ENCODE measurements around the gene SYT9.

SYT9 gene

DNA sequence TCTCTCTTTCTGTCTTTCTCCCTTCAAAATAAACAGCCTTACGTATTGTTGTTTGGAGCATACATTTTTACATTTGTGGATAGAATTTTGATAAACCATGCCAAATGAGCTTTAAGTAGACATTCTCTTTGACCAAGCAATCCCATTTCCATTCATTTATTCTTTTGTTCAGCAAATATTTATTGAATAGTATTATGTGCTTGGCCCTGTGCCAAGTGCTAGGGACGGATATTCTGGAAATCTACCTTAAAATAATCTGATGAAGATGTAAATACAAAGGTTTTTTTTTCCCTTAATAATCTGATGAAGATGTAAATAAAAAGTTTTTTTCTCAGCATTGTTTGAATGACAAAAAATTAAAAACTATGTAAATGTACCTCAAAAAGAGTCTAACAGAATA, 235.7 kb downstream of the SYT9 start:
- no peak for FAIRE-seq
- no peak for TF ChIP-seq PAX5 (IDR thresholded peaks at IDR 0.05; ENCODE audit: insufficient read depth, low read length, severe bottlenecking)
- TF ChIP-seq SPI1 (IDR thresholded peaks at IDR 0.05; ENCODE audit: low read depth, low read length) = no peak
- no peak for TF ChIP-seq POLR2AphosphoS5 (IDR thresholded peaks at IDR 0.05; ENCODE audit: low read depth, low read length)
- TF ChIP-seq POLR2A (IDR thresholded peaks at IDR 0.05; ENCODE audit: low read depth, low read length) = no peak
- no peak for TF ChIP-seq TAF1 (IDR thresholded peaks at IDR 0.05; ENCODE audit: low read depth, low read length)
- no peak for TF ChIP-seq POU2F2 (IDR thresholded peaks at IDR 0.05; ENCODE audit: low read depth, low read length)
- DNase-seq (ENCODE audit: insufficient read length, low spot score) = no peak

DNA sequence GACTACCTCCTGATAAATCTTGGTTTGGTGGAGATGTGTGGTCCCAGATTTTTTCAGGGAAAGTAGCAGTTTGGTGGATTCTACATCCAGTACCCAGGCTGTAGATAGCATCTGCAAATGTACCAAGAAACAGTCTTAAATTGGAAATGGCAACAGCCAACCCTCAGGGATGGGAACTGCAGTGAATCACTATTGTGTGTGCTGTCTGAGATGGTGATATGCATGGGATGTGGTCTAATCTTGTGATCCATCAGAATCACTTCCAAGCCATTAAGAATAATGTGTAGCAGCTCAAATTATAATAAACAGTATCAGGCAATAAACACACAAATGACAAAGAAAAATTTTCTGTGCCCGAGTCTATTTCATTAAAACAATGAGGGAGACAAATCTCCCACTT, 237.0 kb downstream of the SYT9 start:
- FAIRE-seq = no peak
- DNase-seq (ENCODE audit: insufficient read length, low spot score) = no peak
- TF ChIP-seq SPI1 (IDR thresholded peaks at IDR 0.05; ENCODE audit: low read depth, low read length) (no peak), POLR2A (IDR thresholded peaks at IDR 0.05; ENCODE audit: low read depth, low read length) (no peak), TAF1 (IDR thresholded peaks at IDR 0.05; ENCODE audit: low read depth, low read length) (no peak), POLR2AphosphoS5 (IDR thresholded peaks at IDR 0.05; ENCODE audit: low read depth, low read length) (no peak), POU2F2 (IDR thresholded peaks at IDR 0.05; ENCODE audit: low read depth, low read length) (no peak), PAX5 (IDR thresholded peaks at IDR 0.05; ENCODE audit: insufficient read depth, low read length, severe bottlenecking) (no peak)

DNA sequence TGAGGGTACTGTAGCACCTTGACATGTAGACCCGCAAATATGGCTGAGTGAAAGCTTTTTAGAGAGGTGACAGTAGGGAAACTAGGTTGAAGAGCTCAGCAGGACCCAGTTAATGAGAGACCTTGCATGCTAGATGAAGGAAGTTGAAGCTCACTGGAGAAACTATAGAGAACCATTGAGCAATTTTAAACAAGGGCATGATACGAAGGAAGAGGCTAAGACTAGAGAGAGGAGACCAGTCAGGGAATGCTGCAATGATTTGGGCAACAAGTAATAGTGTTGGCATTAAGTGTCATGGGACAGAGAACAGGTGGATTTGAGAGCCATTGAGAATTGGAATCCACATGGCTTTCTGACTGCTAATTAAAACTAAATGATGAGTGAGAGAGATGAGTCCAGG, 237.7 kb downstream of the SYT9 start:
- DNase-seq (ENCODE audit: insufficient read length, low spot score) = no peak
- TF ChIP-seq TAF1 (IDR thresholded peaks at IDR 0.05; ENCODE audit: low read depth, low read length) (no peak), POLR2A (IDR thresholded peaks at IDR 0.05; ENCODE audit: low read depth, low read length) (no peak), POU2F2 (IDR thresholded peaks at IDR 0.05; ENCODE audit: low read depth, low read length) (no peak), PAX5 (IDR thresholded peaks at IDR 0.05; ENCODE audit: insufficient read depth, low read length, severe bottlenecking) (no peak), POLR2AphosphoS5 (IDR thresholded peaks at IDR 0.05; ENCODE audit: low read depth, low read length) (no peak), SPI1 (IDR thresholded peaks at IDR 0.05; ENCODE audit: low read depth, low read length) (no peak)
- no peak for FAIRE-seq

DNA sequence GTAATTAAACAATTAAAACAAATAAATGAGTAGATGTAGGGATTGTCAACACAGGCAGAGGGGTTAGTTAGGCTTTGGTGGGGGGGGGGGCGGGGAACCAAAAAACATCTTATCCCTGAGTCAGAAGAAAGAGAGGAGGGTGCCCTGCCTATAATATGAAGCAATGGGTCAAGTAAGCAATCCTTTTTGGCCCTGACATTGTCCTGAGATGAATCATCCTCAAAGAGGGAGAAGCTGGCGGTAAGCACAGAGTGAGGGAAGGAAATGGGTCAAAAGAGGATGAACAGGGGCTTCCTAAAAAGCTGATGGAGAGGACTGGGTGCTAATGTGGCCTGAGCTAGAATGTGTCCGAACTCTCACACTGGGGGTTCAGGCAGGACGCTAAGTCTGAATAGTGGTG, 238.3 kb downstream of the SYT9 start:
- FAIRE-seq = no peak
- no peak for DNase-seq (ENCODE audit: insufficient read length, low spot score)
- TF ChIP-seq SPI1 (IDR thresholded peaks at IDR 0.05; ENCODE audit: low read depth, low read length) = no peak
- TF ChIP-seq POU2F2 (IDR thresholded peaks at IDR 0.05; ENCODE audit: low read depth, low read length) = no peak
- TF ChIP-seq POLR2A (IDR thresholded peaks at IDR 0.05; ENCODE audit: low read depth, low read length) = no peak
- TF ChIP-seq POLR2AphosphoS5 (IDR thresholded peaks at IDR 0.05; ENCODE audit: low read depth, low read length) = no peak
- TF ChIP-seq PAX5 (IDR thresholded peaks at IDR 0.05; ENCODE audit: insufficient read depth, low read length, severe bottlenecking) = no peak
- no peak for TF ChIP-seq TAF1 (IDR thresholded peaks at IDR 0.05; ENCODE audit: low read depth, low read length)

DNA sequence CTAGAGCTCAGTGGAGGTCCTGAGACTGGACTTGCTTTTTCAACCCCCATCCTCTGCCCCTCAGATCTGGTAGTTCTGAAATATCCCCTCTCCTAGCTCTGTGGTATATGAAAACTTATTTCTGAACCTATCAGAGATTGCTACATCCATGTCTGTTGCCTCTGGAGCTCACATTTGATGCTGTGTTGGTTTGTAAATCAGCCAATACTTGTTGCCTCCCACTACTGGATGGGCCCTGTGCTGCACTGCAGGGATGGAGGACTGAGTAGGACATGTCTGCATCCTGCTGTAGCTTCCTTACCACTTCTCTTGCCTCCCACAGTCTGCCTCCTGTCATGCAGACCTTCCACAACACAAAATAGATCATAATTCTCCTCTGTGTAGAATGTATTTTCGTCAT, 238.8 kb downstream of the SYT9 start:
- no peak for DNase-seq (ENCODE audit: insufficient read length, low spot score)
- no peak for TF ChIP-seq POLR2A (IDR thresholded peaks at IDR 0.05; ENCODE audit: low read depth, low read length)
- no peak for TF ChIP-seq POU2F2 (IDR thresholded peaks at IDR 0.05; ENCODE audit: low read depth, low read length)
- no peak for TF ChIP-seq PAX5 (IDR thresholded peaks at IDR 0.05; ENCODE audit: insufficient read depth, low read length, severe bottlenecking)
- no peak for TF ChIP-seq TAF1 (IDR thresholded peaks at IDR 0.05; ENCODE audit: low read depth, low read length)
- no peak for TF ChIP-seq SPI1 (IDR thresholded peaks at IDR 0.05; ENCODE audit: low read depth, low read length)
- TF ChIP-seq POLR2AphosphoS5 (IDR thresholded peaks at IDR 0.05; ENCODE audit: low read depth, low read length) = no peak

DNA sequence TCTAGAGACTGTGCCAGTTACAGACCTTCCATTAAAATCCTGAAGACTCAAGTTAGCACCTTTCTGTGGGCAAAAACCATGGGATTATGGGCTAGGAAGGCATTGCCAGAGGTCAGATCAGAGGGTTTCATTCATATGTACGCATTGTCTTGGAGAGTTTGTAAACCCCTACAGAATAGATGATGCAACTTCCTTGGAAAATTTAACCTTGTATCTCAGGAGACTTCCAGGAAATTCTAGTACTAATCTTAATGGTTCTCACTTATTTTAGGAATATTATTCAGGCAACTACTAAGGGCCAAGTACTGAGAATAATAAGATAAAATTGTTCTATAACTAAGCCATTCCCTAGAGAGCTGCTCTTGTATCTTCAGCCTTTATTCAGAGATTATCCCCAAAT, 240.5 kb downstream of the SYT9 start:
- no peak for DNase-seq (ENCODE audit: insufficient read length, low spot score)
- TF ChIP-seq POLR2A (IDR thresholded peaks at IDR 0.05; ENCODE audit: low read depth, low read length) (no peak), POLR2AphosphoS5 (IDR thresholded peaks at IDR 0.05; ENCODE audit: low read depth, low read length) (no peak), PAX5 (IDR thresholded peaks at IDR 0.05; ENCODE audit: insufficient read depth, low read length, severe bottlenecking) (no peak), POU2F2 (IDR thresholded peaks at IDR 0.05; ENCODE audit: low read depth, low read length) (no peak), SPI1 (IDR thresholded peaks at IDR 0.05; ENCODE audit: low read depth, low read length) (no peak), TAF1 (IDR thresholded peaks at IDR 0.05; ENCODE audit: low read depth, low read length) (no peak)
- FAIRE-seq = no peak

More for the DNA sequence above, 238.8 kb downstream of the SYT9 start:
- FAIRE-seq = no peak

DNA sequence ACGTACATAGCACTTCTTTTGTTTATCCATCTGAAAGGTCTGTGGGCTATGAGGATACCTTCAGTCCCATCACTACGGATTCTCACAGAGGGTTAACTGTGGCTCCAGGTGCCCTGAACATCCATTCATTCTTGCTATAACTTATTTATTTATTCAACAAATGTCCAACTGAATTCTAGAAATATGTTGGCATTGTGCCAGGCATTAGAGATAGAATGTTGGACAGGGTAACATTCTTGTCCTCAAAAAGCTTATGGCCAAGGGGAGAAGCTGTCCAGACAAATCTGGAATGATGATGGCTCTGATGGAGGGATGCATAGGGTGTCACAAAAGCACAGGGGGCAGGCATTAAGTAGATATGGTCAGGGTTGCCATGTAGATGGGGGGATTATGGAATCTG, 242.0 kb downstream of the SYT9 start:
- FAIRE-seq (no peak), DNase-seq (ENCODE audit: insufficient read length, low spot score) (no peak)
- TF ChIP-seq SPI1 (IDR thresholded peaks at IDR 0.05; ENCODE audit: low read depth, low read length) = no peak
- TF ChIP-seq TAF1 (IDR thresholded peaks at IDR 0.05; ENCODE audit: low read depth, low read length) = no peak
- TF ChIP-seq POLR2AphosphoS5 (IDR thresholded peaks at IDR 0.05; ENCODE audit: low read depth, low read length) = no peak
- TF ChIP-seq POU2F2 (IDR thresholded peaks at IDR 0.05; ENCODE audit: low read depth, low read length) = no peak
- TF ChIP-seq POLR2A (IDR thresholded peaks at IDR 0.05; ENCODE audit: low read depth, low read length) = no peak
- TF ChIP-seq PAX5 (IDR thresholded peaks at IDR 0.05; ENCODE audit: insufficient read depth, low read length, severe bottlenecking) = no peak

DNA sequence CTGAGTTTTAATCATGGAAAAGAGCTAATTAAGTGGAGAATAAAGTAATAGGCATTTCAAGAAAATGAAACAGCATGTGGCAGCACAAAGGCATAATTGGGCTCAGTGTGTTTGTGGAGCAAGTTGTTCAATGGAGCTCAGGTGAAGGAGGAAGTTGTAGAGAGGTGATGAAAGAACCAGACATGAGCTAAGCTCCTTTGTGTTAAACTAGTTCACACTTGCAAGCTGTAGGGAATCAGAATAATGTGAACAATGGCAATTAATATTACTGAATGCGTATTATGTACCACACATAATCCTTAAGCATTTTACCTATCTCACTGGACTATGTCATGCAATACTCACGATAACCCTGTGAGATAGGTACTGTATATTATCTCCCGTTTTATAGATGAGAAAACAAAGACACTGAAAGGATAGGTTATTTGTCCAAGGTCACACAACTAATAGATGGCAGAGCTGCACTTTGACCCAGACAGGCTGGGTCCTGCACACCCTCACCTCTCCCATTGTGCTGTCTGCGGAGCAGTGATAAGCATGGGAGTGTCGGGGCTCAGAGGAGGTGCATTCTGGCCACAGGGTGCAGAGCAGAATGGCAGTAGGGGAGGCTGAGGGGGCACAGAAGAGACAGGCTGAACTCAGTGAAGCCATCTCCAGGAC, 242.5 kb downstream of the SYT9 start:
- TF ChIP-seq POU2F2 (IDR thresholded peaks at IDR 0.05; ENCODE audit: low read depth, low read length) (no peak), PAX5 (IDR thresholded peaks at IDR 0.05; ENCODE audit: insufficient read depth, low read length, severe bottlenecking) (no peak), TAF1 (IDR thresholded peaks at IDR 0.05; ENCODE audit: low read depth, low read length) (no peak), SPI1 (IDR thresholded peaks at IDR 0.05; ENCODE audit: low read depth, low read length) (no peak), POLR2A (IDR thresholded peaks at IDR 0.05; ENCODE audit: low read depth, low read length) (no peak), POLR2AphosphoS5 (IDR thresholded peaks at IDR 0.05; ENCODE audit: low read depth, low read length) (no peak)
- DNase-seq (ENCODE audit: insufficient read length, low spot score) (no peak), FAIRE-seq (no peak)

DNA sequence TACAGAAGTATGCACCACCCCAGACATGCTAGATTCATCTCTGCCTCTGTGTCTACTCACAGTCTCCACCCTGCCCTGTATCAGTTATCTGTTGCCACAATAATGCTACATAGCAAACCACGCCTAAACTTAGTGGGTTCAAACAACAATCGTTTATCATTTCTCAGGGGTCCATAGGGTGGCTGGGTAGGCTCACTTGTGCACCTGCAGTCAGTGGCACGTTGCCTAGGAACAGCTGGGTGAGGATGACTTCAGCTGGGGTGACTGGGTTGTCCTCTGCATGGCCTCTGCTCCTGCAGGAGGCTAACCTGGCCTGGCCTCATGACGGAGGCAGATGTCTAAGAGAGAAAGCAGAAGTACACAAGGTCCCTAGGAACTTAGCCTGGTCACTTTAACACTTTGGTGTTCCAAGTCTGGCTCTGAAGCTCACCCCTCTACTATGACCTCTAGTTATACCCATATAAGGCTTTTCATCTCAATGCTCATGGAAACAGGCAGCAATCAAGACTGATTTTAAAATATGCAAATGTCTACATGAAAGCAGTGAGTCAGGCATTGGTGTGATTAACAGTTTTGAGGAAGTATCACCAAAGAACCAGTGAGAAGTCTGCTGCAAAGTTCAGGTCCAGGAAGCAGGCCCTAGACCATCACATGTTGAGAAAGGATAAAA, 244.3 kb downstream of the SYT9 start:
- DNase-seq (ENCODE audit: insufficient read length, low spot score) (peak; percentile 30), FAIRE-seq (peak; percentile 95)
- TF ChIP-seq POLR2AphosphoS5 (IDR thresholded peaks at IDR 0.05; ENCODE audit: low read depth, low read length) (no peak), SPI1 (IDR thresholded peaks at IDR 0.05; ENCODE audit: low read depth, low read length) (no peak), POLR2A (IDR thresholded peaks at IDR 0.05; ENCODE audit: low read depth, low read length) (no peak), POU2F2 (IDR thresholded peaks at IDR 0.05; ENCODE audit: low read depth, low read length) (peak; percentile 72; the same call in 1 of the 2 replicates)
